ENCODE results near the gene SCG2. TPM values are rescaled to one million over a fixed set of nuclear protein-coding genes. Genes with fewer than 3 reads are reported as not detected.

SCG2 gene
- total RNA-seq, 1 experiment from 2014 or later: 19.8 TPM

DNA sequence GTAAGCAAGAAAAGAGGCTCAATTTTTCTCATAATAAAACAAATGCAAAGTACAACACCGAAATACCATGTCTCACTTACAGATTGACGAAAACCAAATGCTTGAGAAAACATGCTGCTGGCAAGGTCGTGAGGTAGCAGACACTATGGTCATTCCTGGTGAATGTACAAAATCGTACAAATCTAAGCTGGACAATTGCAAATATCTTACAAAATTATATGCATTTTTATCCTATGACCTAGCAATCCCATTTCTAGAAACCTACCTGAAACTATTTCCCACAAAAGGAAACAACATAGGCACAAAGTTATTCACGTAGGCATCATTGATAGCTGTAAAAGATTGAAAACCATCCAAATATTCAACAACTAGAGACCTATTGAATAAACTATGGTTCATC lies 54.0 kb downstream of the SCG2 start:
- BruUV-seq (replicated peaks): no TSS peak
- Histone ChIP-seq H3K27me3 (ENCODE audit: insufficient read depth, low read length) (no peaks in the 10 kb centered on the region), H3K79me2 (ENCODE audit: insufficient read depth, low read length) (peaks cover 44% of the 10 kb centered on the region), H4K20me1 (ENCODE audit: insufficient read depth) (no peaks in the 10 kb centered on the region), H3K4me3 (replicated peaks in 1 of 2; ENCODE audit: low read depth in 1 of 2, low read length in 2 of 2) (no peak overlapping the region), H3K36me3 (ENCODE audit: control insufficient read depth in 1 of 2, insufficient read depth in 2 of 2, low read length in 2 of 2) (peaks cover 0 to 17% of the 10 kb centered on the region in 2 experiments; a peak in 1 of 4 replicates), H3K4me2 (ENCODE audit: low read length) (peak overlapping the region; percentile 57), H3K27ac (ENCODE audit: low read depth, low read length) (peak overlapping the region; percentile 98), H3K4me1 (ENCODE audit: control insufficient read depth in 1 of 2, insufficient read depth in 2 of 2, low read length in 2 of 2) (peaks cover 49 to 68% of the 10 kb centered on the region in 2 experiments), H3K9me3 (ENCODE audit: control insufficient read depth in 1 of 2, insufficient read depth in 1 of 2, low read depth in 1 of 2, low read length in 2 of 2) (no peaks in the 10 kb centered on the region), H3K9ac (ENCODE audit: low read length) (peak overlapping the region; percentile 59), H3K9me2 (ENCODE audit: insufficient read depth) (no peaks in the 10 kb centered on the region), H2AFZ (ENCODE audit: low read depth, low read length, poor library complexity, severe bottlenecking) (no peak overlapping the region)
- ChIA-PET RAD21 (ENCODE audit: low non-redundant PET in 1 of 2, low total read pairs in 2 of 2, uncharacterized antibody in 2 of 2, unreplicated experiment in 2 of 2) (no interaction called here), CTCF (no interaction called here), POLR2A (interaction anchor here (1.5 to 1.6 kb wide), 2 partner anchors 10 to 18 kb away, joined by 3 read pairs; no protein-coding TSS in a partner anchor)
- intact Hi-C loops (cut with micrococcal nuclease): loop anchor here (5.0 kb wide), 1 partner anchor 86 kb away; no protein-coding TSS in a partner anchor
- TF ChIP-seq, protein P1, sequence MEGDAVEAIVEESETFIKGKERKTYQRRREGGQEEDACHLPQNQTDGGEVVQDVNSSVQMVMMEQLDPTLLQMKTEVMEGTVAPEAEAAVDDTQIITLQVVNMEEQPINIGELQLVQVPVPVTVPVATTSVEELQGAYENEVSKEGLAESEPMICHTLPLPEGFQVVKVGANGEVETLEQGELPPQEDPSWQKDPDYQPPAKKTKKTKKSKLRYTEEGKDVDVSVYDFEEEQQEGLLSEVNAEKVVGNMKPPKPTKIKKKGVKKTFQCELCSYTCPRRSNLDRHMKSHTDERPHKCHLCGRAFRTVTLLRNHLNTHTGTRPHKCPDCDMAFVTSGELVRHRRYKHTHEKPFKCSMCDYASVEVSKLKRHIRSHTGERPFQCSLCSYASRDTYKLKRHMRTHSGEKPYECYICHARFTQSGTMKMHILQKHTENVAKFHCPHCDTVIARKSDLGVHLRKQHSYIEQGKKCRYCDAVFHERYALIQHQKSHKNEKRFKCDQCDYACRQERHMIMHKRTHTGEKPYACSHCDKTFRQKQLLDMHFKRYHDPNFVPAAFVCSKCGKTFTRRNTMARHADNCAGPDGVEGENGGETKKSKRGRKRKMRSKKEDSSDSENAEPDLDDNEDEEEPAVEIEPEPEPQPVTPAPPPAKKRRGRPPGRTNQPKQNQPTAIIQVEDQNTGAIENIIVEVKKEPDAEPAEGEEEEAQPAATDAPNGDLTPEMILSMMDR (IDR thresholded peaks at IDR 0.05 in 2 of 3, conservative IDR thresholded peaks at IDR 0.05 in 1 of 3; ENCODE audit: borderline replicate concordance in 1 of 3, insufficient read depth in 1 of 3, low read depth in 2 of 3, low read length in 2 of 3): no peak
- TF ChIP-seq RAD21 (IDR thresholded peaks at IDR 0.05; ENCODE audit: low read depth): no peak
- no peak for TF ChIP-seq POLR2AphosphoS5 (IDR thresholded peaks at IDR 0.05; ENCODE audit: low read depth, low read length)
- no peak for TF ChIP-seq ELF1 (IDR thresholded peaks at IDR 0.05; ENCODE audit: borderline replicate concordance, low read depth)
- no peak for TF ChIP-seq ZFX (IDR thresholded peaks at IDR 0.05)
- TF ChIP-seq, protein P2, sequence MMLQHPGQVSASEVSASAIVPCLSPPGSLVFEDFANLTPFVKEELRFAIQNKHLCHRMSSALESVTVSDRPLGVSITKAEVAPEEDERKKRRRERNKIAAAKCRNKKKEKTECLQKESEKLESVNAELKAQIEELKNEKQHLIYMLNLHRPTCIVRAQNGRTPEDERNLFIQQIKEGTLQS (IDR thresholded peaks at IDR 0.05): no peak
- no peak for TF ChIP-seq CEBPB (IDR thresholded peaks at IDR 0.05; ENCODE audit: low read depth)
- TF ChIP-seq EGR1 (IDR thresholded peaks at IDR 0.05; ENCODE audit: low read depth): no peak
- no peak for TF ChIP-seq EZH2phosphoT487 (IDR thresholded peaks at IDR 0.05; ENCODE audit: borderline replicate concordance)
- no peak for TF ChIP-seq FOSL1 (IDR thresholded peaks at IDR 0.05; ENCODE audit: low read depth)
- TF ChIP-seq SIN3A (IDR thresholded peaks at IDR 0.05; ENCODE audit: low read depth): no peak
- TF ChIP-seq YY1 (IDR thresholded peaks at IDR 0.05; ENCODE audit: extremely low read depth, insufficient replicate concordance, low read depth, low read length): no peak
- TF ChIP-seq CBX3 (IDR thresholded peaks at IDR 0.05; ENCODE audit: low read depth): no peak
- TF ChIP-seq, protein P3, sequence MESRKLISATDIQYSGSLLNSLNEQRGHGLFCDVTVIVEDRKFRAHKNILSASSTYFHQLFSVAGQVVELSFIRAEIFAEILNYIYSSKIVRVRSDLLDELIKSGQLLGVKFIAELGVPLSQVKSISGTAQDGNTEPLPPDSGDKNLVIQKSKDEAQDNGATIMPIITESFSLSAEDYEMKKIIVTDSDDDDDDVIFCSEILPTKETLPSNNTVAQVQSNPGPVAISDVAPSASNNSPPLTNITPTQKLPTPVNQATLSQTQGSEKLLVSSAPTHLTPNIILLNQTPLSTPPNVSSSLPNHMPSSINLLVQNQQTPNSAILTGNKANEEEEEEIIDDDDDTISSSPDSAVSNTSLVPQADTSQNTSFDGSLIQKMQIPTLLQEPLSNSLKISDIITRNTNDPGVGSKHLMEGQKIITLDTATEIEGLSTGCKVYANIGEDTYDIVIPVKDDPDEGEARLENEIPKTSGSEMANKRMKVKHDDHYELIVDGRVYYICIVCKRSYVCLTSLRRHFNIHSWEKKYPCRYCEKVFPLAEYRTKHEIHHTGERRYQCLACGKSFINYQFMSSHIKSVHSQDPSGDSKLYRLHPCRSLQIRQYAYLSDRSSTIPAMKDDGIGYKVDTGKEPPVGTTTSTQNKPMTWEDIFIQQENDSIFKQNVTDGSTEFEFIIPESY (IDR thresholded peaks at IDR 0.05; ENCODE audit: extremely low read depth, insufficient replicate concordance, low read length): no peak
- TF ChIP-seq TCF7L2 (IDR thresholded peaks at IDR 0.05; ENCODE audit: borderline replicate concordance, extremely low read depth, insufficient read depth, insufficient read length): no peak
- DNase-seq (ENCODE audit: low read depth, low spot score): no peak
- no peak for ATAC-seq
